RPMI8226 (cell line): ENCODE results near the gene GSK3B.
A peak's percentile ranks its signal among the peaks of the same experiment; 100 is the strongest.
"Not testable (repeated sequence)": the region's sequence is repeated elsewhere in the genome, so short reads cannot be mapped to it uniquely, and the experiment has no call there.

Experiments used
- DNase-seq: peaks from one replicate; pipeline ENCODE4 v3.0.0-alpha.2; 2015

The GSK3B gene

DNA sequence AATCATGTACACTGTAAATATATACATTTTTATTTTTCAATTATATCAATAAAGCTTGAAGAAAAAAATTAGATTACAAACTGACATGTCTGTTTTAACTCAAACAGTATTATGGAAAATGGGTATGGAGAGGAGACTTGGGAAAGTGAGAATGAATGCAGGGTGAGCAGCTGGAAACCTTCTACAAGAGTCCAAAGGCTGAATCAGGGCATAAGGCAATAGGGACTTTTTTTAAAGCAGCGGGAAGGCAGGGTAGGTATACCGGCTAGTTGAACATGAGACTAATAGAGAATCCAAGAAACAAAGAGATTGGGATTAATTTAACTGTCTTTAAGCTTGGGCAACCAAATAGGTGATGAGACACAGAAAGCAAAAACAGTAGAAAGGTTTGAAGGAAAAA lies 167.1 kb downstream of the GSK3B start:
- no peak for DNase-seq

DNA sequence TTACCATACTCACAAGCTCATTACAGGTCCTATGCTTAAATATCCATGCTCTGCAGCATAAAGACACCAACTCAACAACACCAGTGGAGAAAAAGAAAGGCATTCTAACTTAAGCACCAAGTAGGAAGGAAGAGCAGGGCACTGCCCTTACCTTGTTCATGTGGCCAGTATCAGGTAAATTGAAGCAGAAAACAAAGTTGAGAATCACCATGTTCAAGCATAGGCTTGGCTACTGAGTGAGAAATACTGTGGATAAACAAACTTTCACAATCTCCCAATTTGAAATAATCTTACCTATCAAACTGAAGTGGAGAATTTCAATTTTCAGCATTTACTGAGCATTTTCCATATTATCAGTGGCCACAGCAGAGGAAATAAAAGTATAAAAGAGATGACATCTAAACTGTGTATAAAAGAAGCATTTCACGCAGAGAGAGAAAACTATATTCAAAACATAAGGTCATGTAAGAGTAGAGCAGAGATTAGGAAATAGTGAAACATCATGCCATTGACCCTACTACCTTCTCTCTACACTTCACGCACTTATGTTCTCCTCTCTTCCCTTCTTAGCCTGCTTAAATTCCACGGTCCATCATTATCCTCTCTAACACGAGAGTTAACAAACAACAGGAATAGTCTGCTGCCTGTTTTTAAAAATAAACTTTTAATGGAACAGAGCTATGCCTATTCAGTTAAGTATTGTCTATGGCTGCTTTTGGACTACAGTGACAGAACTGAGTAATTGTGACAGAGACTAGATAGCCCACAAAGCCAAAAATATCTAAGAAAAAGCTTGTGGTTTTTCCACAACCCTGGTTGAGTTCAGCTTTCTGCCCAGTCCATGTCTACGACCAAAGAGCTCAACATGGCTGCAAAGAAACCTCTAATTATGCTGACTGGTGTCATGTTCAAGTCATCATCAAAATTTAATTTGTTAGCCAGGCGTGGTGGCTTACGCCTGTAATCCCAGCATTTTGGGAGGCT lies 169.8 kb downstream of the GSK3B start:
- DNase-seq, result no peak

- no peak for DNase-seq
These were observed 175.0 kb downstream of the GSK3B start for GRCh38 chr3:119918992-119919933.

DNA sequence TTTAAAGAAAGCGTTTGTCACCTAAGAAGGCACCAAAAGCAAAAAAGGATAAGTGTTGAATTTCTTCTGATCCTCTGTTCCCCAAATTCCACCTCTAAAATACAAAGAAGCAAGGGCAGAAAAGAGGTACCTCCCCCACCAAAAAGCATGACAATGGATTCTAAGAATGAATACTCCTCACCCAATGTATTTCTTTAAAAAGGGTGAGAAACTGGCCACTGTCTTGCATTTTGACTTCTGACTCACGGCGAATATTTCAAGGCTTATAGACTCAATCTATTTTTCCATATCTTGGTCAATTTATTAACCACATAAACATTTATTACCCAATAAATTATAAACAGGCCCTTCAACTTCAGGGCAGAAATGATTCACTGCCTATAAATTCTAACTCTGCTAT lies 181.2 kb downstream of the GSK3B start:
- DNase-seq, result no peak

DNA sequence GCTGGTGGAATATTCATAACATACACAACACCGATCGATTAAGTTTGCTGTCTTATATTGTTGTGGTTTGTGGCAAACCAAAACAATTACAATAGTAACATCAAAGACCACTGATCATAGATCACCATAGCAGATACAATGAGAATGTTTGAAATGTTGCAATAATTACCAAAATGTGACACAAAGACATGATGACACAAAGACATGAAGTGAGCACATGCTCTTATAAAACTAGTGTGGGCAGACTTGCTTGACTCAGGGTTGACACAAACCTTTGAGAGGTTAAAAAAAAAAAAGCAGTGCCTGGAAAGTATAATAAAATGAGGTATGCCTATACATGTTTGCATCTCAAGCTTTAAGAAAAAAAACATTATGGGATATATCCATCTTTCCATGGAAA lies 182.0 kb downstream of the GSK3B start:
- DNase-seq, result no peak

DNA sequence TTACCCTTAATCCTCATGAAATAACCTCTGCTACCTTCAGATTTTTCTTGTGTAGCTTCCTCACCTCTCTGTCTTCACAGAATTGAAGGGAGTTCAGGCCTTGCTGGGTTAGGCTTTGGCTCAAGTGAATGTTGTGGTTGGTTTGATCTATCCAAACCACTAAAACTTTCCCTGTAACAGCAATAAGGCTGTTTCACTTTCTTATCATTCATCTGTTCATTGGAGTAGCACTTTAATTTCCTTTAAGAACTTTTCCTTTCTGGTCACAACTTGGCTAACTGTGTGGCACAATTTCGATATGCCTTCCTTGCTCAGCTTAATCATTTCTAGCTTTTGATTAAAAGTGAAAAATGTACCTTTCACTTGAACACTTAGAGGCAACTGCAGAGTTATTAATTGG lies 182.5 kb downstream of the GSK3B start:
- no peak for DNase-seq

DNA sequence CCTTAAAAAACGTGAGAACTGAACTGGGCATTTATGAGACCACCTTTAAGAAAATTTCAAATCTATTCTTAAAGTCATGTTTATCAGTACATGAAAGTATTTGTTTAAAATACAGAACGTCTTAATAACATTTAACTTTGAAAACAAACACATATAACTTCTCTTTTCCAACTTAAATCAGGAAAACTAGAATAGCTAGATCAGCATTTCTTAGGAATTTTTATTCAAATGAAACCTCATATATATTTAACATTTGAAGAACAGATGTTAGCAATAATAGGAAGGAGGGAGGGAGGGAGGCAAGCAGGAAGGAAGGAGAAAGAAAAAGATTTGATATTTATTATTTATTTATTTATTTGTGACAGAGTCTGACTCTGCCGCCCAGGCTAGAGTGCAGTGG lies 192.2 kb downstream of the GSK3B start:
- no peak for DNase-seq

DNA sequence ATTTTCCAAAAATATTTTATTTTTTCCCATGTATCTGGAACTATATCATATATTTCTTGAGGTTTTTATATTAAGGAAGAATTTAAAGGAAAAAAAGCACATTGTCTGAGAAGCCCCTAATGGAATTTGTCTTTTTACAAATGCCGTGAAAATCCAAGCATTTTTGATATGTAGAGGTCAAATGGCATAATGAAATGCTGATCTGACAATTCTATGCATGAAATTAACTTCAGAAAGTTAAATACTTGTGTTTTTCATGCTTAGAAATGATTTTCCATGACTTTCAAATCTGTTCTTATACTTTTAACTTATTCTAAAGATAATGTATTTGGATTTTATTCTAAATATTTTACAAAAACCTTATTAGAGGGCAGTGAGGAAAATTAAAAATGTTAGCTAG lies 193.1 kb downstream of the GSK3B start:
- no peak for DNase-seq

GRCh38 chr3:119899192-119899511 lies 195.1 kb downstream of the GSK3B start:
- DNase-seq, result no peak

GRCh38 chr3:119898478-119899191 lies 195.6 kb downstream of the GSK3B start:
- DNase-seq, result no peak

- DNase-seq, result no peak
These were observed 200.1 kb downstream of the GSK3B start for GRCh38 chr3:119894195-119894594.

- no peak for DNase-seq
These were observed 200.5 kb downstream of the GSK3B start for GRCh38 chr3:119893769-119894168.

DNA sequence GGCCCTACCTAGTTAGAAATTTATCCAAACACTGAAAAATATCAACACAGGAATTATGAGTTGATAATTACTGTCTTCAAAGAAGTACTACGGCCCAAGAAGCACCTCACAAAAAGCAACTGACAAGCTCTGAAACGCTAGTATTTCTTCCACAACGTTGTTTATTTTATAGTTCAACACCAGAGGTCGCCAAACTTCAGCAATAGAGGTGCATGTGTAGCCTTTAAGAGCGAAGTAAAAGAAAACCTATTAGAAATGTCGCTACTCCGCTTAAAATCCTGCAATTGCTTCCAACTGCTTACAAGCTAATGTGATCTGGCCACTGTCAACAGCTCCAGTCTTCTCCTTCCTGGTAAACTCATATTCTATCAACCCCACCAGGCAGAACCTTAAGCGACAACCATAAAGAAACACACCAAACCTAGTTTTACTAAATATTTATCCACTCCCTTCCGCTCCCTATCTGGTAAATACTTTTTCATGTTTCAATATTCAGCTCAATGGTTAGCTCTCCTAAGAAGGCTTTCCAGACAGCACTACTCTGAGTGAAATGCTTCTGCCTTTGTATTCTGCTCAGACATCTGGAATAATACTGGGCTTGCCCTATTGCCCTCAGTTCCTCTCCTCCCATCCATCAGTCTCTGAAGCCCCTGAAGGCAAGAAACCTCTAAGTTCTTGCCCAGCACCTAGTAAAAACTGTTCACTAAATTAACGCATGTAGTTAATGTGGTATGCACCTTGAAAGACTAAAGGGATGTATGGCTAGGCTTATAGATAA lies 202.1 kb downstream of the GSK3B start:
- peak; percentile 51 for DNase-seq

GRCh38 chr3:119888681-119889080 lies 205.6 kb downstream of the GSK3B start:
- DNase-seq, result not testable (repeated sequence)

DNA sequence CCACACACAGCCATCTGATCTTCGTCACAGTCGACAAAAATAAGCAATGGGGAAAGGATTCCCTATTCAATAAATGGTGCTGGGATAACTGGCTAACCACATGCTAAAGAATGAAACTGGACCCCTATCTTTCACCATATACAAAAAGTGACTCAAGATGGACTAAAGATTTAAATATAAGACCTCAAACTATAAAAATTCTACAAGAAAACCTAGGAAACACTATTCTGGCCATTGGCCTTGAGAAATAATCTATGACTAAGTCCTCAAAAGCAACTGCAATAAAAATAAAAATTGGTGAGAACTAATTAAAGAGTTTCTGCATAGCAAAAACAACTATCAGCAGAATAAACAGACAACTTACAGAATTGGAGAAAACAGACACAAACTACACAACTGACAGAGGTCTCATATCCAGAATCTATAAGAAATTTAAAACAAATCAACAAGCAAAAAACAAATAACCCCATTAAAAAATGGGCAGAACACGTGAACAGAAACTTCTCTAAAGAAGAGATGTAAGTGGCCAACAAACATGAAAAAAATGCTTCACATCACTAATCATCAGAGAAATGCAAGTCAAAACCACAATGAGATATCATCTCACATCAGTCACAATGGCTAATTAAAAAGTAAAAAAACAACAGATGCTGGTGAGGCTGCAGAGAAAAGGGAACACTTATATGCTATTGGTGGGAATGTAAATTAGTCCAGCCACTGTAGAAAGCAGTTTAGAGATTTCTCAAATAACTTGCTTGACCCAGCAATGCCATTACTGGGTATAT lies 208.3 kb downstream of the GSK3B start:
- DNase-seq, result no peak

GRCh38 chr3:119884161-119884557 lies 210.1 kb downstream of the GSK3B start:
- no peak for DNase-seq

DNA sequence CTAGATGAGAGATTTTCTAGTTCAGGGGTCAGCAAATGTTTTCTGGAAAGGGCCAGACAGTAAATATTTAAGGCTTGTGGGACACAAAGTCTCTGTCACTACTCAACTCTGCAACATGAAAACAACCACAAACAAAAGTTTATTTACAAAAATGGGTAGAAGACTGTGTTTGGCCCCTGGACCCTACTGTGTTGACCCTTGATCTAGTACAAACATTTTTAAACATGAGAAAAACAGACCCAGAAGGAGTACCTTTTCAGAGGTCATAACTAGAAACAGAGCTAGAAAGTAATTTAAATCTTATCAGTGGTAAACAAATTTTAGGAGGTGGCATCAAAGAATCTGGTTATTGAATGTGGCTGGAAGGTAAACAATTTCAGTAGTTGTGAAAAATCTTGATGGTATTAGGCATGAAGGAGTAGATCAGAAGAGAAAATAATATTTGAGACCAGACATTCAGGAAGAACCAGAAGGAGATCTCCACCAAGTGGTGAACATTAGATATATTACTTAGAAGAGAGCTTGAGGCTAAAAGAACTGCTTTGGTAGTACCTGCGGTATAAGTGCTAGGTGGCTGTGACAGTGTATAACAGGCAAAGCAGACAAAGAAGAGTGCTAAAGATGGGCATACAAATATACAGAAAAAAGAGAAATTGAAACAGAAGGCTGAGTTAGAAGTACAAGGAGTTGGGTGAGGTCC lies 210.6 kb downstream of the GSK3B start:
- DNase-seq, result no peak

DNA sequence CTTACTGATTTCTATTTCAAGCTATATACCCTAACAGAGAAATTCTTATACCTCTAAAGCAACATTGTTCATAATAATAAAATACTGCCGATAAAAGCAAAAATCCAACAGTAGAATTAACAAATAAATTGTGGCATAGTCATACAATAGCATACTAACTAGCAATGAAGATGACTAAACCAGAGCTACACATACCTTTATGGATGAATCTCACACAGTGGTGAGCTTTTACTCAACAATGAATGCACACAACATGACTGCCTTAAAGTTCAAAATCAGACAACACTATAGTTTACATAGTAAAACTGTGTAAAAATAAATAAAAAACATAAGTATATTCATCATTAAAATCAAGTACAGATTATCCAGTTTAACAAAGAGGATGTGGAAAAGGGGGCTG lies 213.3 kb downstream of the GSK3B start:
- DNase-seq, result no peak

GRCh38 chr3:119873646-119874045 lies 220.6 kb downstream of the GSK3B start:
- no peak for DNase-seq

GRCh38 chr3:119872773-119873172 lies 221.5 kb downstream of the GSK3B start:
- no peak for DNase-seq

DNA sequence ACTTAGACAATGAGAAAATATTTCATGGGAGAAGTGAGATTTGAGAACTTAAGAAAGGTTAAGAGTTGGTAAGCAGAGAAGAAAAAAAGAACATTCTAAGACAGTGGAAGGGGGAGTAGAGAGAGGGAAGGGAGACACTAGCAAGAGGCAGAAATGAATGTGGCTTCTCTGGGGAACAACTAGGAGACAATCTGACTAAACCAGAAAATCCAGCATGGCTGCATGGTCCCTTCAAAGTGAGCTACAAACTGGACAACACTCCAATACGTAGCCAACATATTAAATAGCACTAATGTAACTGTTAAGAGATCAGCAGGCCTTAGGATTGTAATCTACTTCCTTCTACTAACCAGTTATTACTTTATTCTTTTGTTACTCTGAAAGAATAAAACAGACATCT lies 222.7 kb downstream of the GSK3B start:
- DNase-seq, result no peak
